Stimulated activated memory B cell treated with anti-CD40 and anti-IgM and Interleukin-4, amounts not matched to agents 10 μg/mL and 1 μg/mL and 100 μg/mL, for 72 hours (primary cell): ENCODE measurements around the gene OSBPL1A.

Source experiments
- ATAC-seq: fragments of 150-1000 bp; cut with Tn5 transposase; 2 replicates; pipeline ENCODE4 v1.10.0; 2021
- H3K27ac Mint-ChIP-seq: one replicate; pipeline ENCODE4 v1.8.0; 2022; ENCODE audit warnings: mild to moderate bottlenecking, mixed read lengths
- H3K27me3 Mint-ChIP-seq: one replicate; pipeline ENCODE4 v1.8.0; 2022; ENCODE audit warnings: mixed read lengths
- H3K36me3 Mint-ChIP-seq: one replicate; pipeline ENCODE4 v1.8.0; 2022; ENCODE audit warnings: mixed read lengths
- H3K4me1 Mint-ChIP-seq: one replicate; pipeline ENCODE4 v1.8.0; 2022; ENCODE audit warnings: mixed read lengths
- H3K4me3 Mint-ChIP-seq: one replicate; pipeline ENCODE4 v1.8.0; 2022; ENCODE audit warnings: mild to moderate bottlenecking, moderate library complexity, mixed read lengths
- H3K9me3 Mint-ChIP-seq: one replicate; pipeline ENCODE4 v1.8.0; 2022; ENCODE audit warnings: mixed read lengths

OSBPL1A gene

GRCh38 chr18:24397694-24398368 is at the start of gene OSBPL1A:
Gene OSBPL1A, minus strand, starts transcription at chr18:24397824. Its CDS starts 20,291 bp downstream, at chr18:24377533.
- no peaks in the 10 kb centered on the region for H3K9me3 Mint-ChIP-seq
- H3K4me1 Mint-ChIP-seq: peaks cover 6% of the 10 kb centered on the region
- ATAC-seq: peak; percentile 82
- H3K36me3 Mint-ChIP-seq: no peaks in the 10 kb centered on the region
- peak within 1 kb of the TSS; percentile 91 for H3K4me3 Mint-ChIP-seq
- H3K27ac Mint-ChIP-seq: peak within 1 kb of the TSS; percentile 57
- H3K27me3 Mint-ChIP-seq: peaks cover 36% of the 10 kb centered on the region

- no peaks in the 10 kb centered on the region for H3K9me3 Mint-ChIP-seq
- no peaks in the 10 kb centered on the region for H3K27me3 Mint-ChIP-seq
- no peak overlapping the region for H3K4me3 Mint-ChIP-seq
- peaks cover 14% of the 10 kb centered on the region for H3K4me1 Mint-ChIP-seq
- H3K27ac Mint-ChIP-seq: no peak overlapping the region
- no peak for ATAC-seq
- H3K36me3 Mint-ChIP-seq: peaks cover 66% of the 10 kb centered on the region
These were observed 49.4 kb upstream of the OSBPL1A start for GRCh38 chr18:24446953-24447538.

- ATAC-seq: no peak
- H3K27ac Mint-ChIP-seq: no peak overlapping the region
- peaks cover 67% of the 10 kb centered on the region for H3K36me3 Mint-ChIP-seq
- peaks cover 14% of the 10 kb centered on the region for H3K4me1 Mint-ChIP-seq
- H3K9me3 Mint-ChIP-seq: no peaks in the 10 kb centered on the region
- H3K4me3 Mint-ChIP-seq: no peak overlapping the region
- H3K27me3 Mint-ChIP-seq: no peaks in the 10 kb centered on the region
These were observed 48.8 kb upstream of the OSBPL1A start for GRCh38 chr18:24446453-24446852.

- Mint-ChIP-seq H3K27me3 (no peaks in the 10 kb centered on the region), H3K4me1 (peaks cover 14% of the 10 kb centered on the region), H3K36me3 (peaks cover 67% of the 10 kb centered on the region), H3K4me3 (no peak overlapping the region), H3K27ac (no peak overlapping the region), H3K9me3 (no peaks in the 10 kb centered on the region)
- peak; percentile 55 for ATAC-seq
These were observed 46.2 kb upstream of the OSBPL1A start for GRCh38 chr18:24443870-24444269.

GRCh38 chr18:24436939-24437338 is 39.3 kb upstream of the OSBPL1A start:
- Mint-ChIP-seq H3K27me3 (no peaks in the 10 kb centered on the region), H3K27ac (no peak overlapping the region), H3K4me3 (no peak overlapping the region), H3K36me3 (peaks cover 65% of the 10 kb centered on the region), H3K4me1 (no peaks in the 10 kb centered on the region), H3K9me3 (no peaks in the 10 kb centered on the region)
- no peak for ATAC-seq

- H3K4me3 Mint-ChIP-seq: no peak overlapping the region
- ATAC-seq: no peak
- H3K27ac Mint-ChIP-seq: no peak overlapping the region
- H3K4me1 Mint-ChIP-seq: no peaks in the 10 kb centered on the region
- no peaks in the 10 kb centered on the region for H3K27me3 Mint-ChIP-seq
- peaks cover 36% of the 10 kb centered on the region for H3K36me3 Mint-ChIP-seq
- no peaks in the 10 kb centered on the region for H3K9me3 Mint-ChIP-seq
These were observed 35.0 kb upstream of the OSBPL1A start for GRCh38 chr18:24432618-24433017.

- Mint-ChIP-seq H3K27ac (no peak overlapping the region), H3K27me3 (peaks cover 7% of the 10 kb centered on the region), H3K4me3 (no peak overlapping the region), H3K36me3 (peaks cover 29% of the 10 kb centered on the region), H3K4me1 (peaks cover 12% of the 10 kb centered on the region), H3K9me3 (peaks cover 5% of the 10 kb centered on the region)
- no peak for ATAC-seq
These were observed 31.6 kb upstream of the OSBPL1A start for GRCh38 chr18:24429188-24429587.

- H3K27ac Mint-ChIP-seq: no peak overlapping the region
- H3K27me3 Mint-ChIP-seq: peaks cover 12% of the 10 kb centered on the region
- ATAC-seq: no peak
- H3K4me1 Mint-ChIP-seq: peaks cover 12% of the 10 kb centered on the region
- H3K9me3 Mint-ChIP-seq: peaks cover 5% of the 10 kb centered on the region
- peaks cover 26% of the 10 kb centered on the region for H3K36me3 Mint-ChIP-seq
- H3K4me3 Mint-ChIP-seq: no peak overlapping the region
These were observed 31.1 kb upstream of the OSBPL1A start for GRCh38 chr18:24428709-24429108.

- ATAC-seq: no peak
- Mint-ChIP-seq H3K27ac (peak overlapping the region; percentile 96), H3K9me3 (peaks cover 5% of the 10 kb centered on the region), H3K36me3 (peaks cover 20% of the 10 kb centered on the region), H3K4me3 (peak overlapping the region; percentile 98), H3K4me1 (peaks cover 12% of the 10 kb centered on the region), H3K27me3 (peaks cover 24% of the 10 kb centered on the region)
These were observed 29.9 kb upstream of the OSBPL1A start for GRCh38 chr18:24427484-24427883.

- ATAC-seq: peak; percentile 96
- Mint-ChIP-seq H3K27ac (peak within 1 kb of the TSS; percentile 96), H3K27me3 (peaks cover 32% of the 10 kb centered on the region), H3K36me3 (peaks cover 17% of the 10 kb centered on the region), H3K9me3 (peaks cover 5% of the 10 kb centered on the region), H3K4me1 (peaks cover 12% of the 10 kb centered on the region), H3K4me3 (peak within 1 kb of the TSS; percentile 98)
These were observed 29.0 kb upstream of the OSBPL1A start, which contains the start of gene IMPACT for GRCh38 chr18:24426398-24427294. Gene IMPACT, plus strand, starts transcription at chr18:24426670. Its CDS starts 87 bp downstream, at chr18:24426757.

- H3K27me3 Mint-ChIP-seq: peaks cover 38% of the 10 kb centered on the region
- peaks cover 5% of the 10 kb centered on the region for H3K9me3 Mint-ChIP-seq
- no peak for ATAC-seq
- H3K36me3 Mint-ChIP-seq: peaks cover 14% of the 10 kb centered on the region
- peaks cover 12% of the 10 kb centered on the region for H3K4me1 Mint-ChIP-seq
- peak overlapping the region; percentile 98 for H3K4me3 Mint-ChIP-seq
- H3K27ac Mint-ChIP-seq: peak overlapping the region; percentile 96
These were observed 28.4 kb upstream of the OSBPL1A start for GRCh38 chr18:24426073-24426397.

- peaks cover 73% of the 10 kb centered on the region for H3K27me3 Mint-ChIP-seq
- H3K9me3 Mint-ChIP-seq: peaks cover 5% of the 10 kb centered on the region
- H3K36me3 Mint-ChIP-seq: peaks cover 11% of the 10 kb centered on the region
- peaks cover 6% of the 10 kb centered on the region for H3K4me1 Mint-ChIP-seq
- no peak overlapping the region for H3K4me3 Mint-ChIP-seq
- ATAC-seq: no peak
- no peak overlapping the region for H3K27ac Mint-ChIP-seq
These were observed 24.2 kb upstream of the OSBPL1A start for GRCh38 chr18:24421831-24422230.

- no peaks in the 10 kb centered on the region for H3K4me1 Mint-ChIP-seq
- H3K4me3 Mint-ChIP-seq: no peak overlapping the region
- peaks cover 2% of the 10 kb centered on the region for H3K36me3 Mint-ChIP-seq
- peaks cover 73% of the 10 kb centered on the region for H3K27me3 Mint-ChIP-seq
- no peak for ATAC-seq
- peaks cover under 1% of the 10 kb centered on the region for H3K9me3 Mint-ChIP-seq
- H3K27ac Mint-ChIP-seq: no peak overlapping the region
These were observed 22.9 kb upstream of the OSBPL1A start for GRCh38 chr18:24420551-24420950.

GRCh38 chr18:24417480-24417879 is 19.9 kb upstream of the OSBPL1A start:
- Mint-ChIP-seq H3K27me3 (peaks cover 70% of the 10 kb centered on the region), H3K27ac (no peak overlapping the region), H3K4me3 (no peak overlapping the region), H3K4me1 (peaks cover 8% of the 10 kb centered on the region), H3K9me3 (no peaks in the 10 kb centered on the region), H3K36me3 (no peaks in the 10 kb centered on the region)
- no peak for ATAC-seq

GRCh38 chr18:24414349-24415003 is 16.9 kb upstream of the OSBPL1A start:
- ATAC-seq: no peak
- H3K4me3 Mint-ChIP-seq: no peak overlapping the region
- peaks cover 8% of the 10 kb centered on the region for H3K4me1 Mint-ChIP-seq
- H3K27me3 Mint-ChIP-seq: peaks cover 54% of the 10 kb centered on the region
- H3K27ac Mint-ChIP-seq: no peak overlapping the region
- H3K36me3 Mint-ChIP-seq: no peaks in the 10 kb centered on the region
- H3K9me3 Mint-ChIP-seq: no peaks in the 10 kb centered on the region
